Uterus (tissue), 2 donors: ENCODE results near the gene RAI14.

Experiments used
- CTCF ChIP-seq, 4 experiments: fragments of 200-600 bp in 2 of 4; fragments of 450-650 bp in 2 of 4; sonication (generic) in 2 of 4; IDR thresholded peaks; one replicate each; pipeline ENCODE4 v1.5.1; 2016 to 2019; ENCODE audit warnings: antibody characterized with exemption in 4 of 4, mild to moderate bottlenecking in 2 of 4, moderate library complexity in 1 of 4
- POLR2A ChIP-seq, 2 donors: fragments of 450-650 bp; IDR thresholded peaks; one replicate each; pipeline ENCODE4 v1.6.1; 2016; ENCODE audit warnings: antibody characterized with exemption in 2 of 2, mild to moderate bottlenecking in 1 of 2, moderate library complexity in 1 of 2

- TF ChIP-seq POLR2A (IDR thresholded peaks at IDR 0.05) (no peak), CTCF (IDR thresholded peaks at IDR 0.05) (no peak)
These were observed 43.9 kb downstream of the RAI14 start for GRCh38 chr5:34700078-34700452.
